AG04449 (cell line): Measurements from ENCODE around the gene GRID2.

Experiments used
- CTCF ChIA-PET: fragments of 350-600 bp; formaldehyde crosslinking; extraction: SDS; loops from one replicate; lab custom pipeline; 2021; ENCODE audit warnings: antibody characterized with exemption; lab: Yijun Ruan, JAX
- POLR2A ChIA-PET: fragments of 400-600, 350-600 bp; formaldehyde crosslinking; extraction: SDS; loops from one replicate; lab custom pipeline; 2020; ENCODE audit warnings: antibody characterized with exemption, inconsistent platforms; lab: Yijun Ruan, JAX
- DNase-seq: peaks from one replicate; pipeline ENCODE4 v3.0.0-alpha.2; 2010; ENCODE audit warnings: low read depth, low spot score
- H3K4me3 ChIP-seq: 2 replicates; pipeline ENCODE4 v1.5.1; 2011; ENCODE audit warnings: low read depth, mild to moderate bottlenecking, control low read depth, low read length
- TF ChIP-seq, protein P1 (sequence below): IDR thresholded peaks from one replicate; pipeline ENCODE4 v1.5.1; 2011; ENCODE audit warnings: mild to moderate bottlenecking, moderate library complexity, low read length, control low read depth, inconsistent platforms; ENCODE audit not compliant: insufficient read depth; ENCODE audit errors: missing control alignments

GRID2 gene

DNA sequence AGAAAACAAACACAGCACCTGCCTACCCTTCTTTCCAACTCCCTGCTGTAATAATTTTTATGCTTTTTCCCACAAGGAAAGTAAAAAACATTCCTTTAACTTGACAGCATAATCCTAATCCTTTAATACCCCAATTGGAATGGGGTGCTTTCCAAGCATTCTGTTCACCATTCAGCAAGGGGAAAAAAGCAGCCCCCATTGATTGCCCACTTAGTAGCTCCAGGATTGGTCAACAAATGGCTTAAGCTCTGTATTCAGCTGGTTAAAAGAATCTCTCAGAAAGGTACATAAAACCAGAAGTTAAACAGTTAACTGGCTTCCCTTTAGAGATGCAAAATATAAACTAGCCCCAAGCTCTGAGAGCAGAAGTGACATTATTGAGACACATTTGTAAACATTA is 1330.0 kb downstream of the GRID2 start:
- ChIA-PET POLR2A (no interaction called here), CTCF (no interaction called here)
- no peak for DNase-seq
- TF ChIP-seq, protein P1, sequence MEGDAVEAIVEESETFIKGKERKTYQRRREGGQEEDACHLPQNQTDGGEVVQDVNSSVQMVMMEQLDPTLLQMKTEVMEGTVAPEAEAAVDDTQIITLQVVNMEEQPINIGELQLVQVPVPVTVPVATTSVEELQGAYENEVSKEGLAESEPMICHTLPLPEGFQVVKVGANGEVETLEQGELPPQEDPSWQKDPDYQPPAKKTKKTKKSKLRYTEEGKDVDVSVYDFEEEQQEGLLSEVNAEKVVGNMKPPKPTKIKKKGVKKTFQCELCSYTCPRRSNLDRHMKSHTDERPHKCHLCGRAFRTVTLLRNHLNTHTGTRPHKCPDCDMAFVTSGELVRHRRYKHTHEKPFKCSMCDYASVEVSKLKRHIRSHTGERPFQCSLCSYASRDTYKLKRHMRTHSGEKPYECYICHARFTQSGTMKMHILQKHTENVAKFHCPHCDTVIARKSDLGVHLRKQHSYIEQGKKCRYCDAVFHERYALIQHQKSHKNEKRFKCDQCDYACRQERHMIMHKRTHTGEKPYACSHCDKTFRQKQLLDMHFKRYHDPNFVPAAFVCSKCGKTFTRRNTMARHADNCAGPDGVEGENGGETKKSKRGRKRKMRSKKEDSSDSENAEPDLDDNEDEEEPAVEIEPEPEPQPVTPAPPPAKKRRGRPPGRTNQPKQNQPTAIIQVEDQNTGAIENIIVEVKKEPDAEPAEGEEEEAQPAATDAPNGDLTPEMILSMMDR, result no peak
- no peak overlapping the region for H3K4me3 ChIP-seq

DNA sequence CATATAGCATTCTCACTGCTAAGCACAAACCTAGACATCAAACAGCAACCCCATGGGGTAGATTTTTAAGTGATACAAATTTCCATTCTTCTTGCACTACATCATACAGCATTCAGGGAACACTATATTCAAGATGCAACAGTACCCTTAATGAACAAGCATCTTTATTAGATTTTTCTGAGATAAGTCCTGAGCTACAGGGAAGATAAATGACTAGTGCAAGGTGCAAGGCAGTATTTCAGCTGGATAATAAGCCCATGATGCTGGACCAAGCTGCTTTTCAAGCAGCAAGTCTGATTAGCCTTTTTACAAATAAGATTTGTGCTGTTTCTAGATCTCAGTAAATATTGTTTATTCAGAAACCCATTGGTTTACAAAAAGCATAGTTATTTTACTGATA is 1332.2 kb downstream of the GRID2 start:
- POLR2A ChIA-PET, result no interaction called here
- no peak overlapping the region for H3K4me3 ChIP-seq
- TF ChIP-seq, protein P1, result no peak
- DNase-seq, result no peak
- CTCF ChIA-PET, result no interaction called here

DNA sequence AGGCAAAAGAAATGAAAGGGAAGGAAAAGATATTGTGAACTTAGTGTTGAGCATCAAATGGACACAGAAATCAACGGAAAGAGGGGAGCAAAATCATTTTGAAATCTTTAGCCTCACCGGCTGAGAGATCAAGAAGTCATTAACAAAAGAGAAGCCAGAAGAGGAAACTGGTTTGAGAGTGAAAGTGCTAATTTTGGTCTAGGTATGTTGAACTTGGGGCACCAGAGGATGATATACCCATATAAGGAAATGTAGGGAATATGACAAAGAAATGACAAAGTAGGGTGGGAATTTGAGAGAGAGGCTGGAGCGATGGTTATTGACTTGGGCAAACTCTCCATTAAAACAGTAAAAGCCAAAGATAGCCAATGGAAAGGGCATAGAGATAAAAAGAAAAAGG is 1341.4 kb downstream of the GRID2 start:
- POLR2A ChIA-PET, result no interaction called here
- TF ChIP-seq, protein P1, result no peak
- CTCF ChIA-PET, result no interaction called here
- no peak overlapping the region for H3K4me3 ChIP-seq
- DNase-seq, result no peak

DNA sequence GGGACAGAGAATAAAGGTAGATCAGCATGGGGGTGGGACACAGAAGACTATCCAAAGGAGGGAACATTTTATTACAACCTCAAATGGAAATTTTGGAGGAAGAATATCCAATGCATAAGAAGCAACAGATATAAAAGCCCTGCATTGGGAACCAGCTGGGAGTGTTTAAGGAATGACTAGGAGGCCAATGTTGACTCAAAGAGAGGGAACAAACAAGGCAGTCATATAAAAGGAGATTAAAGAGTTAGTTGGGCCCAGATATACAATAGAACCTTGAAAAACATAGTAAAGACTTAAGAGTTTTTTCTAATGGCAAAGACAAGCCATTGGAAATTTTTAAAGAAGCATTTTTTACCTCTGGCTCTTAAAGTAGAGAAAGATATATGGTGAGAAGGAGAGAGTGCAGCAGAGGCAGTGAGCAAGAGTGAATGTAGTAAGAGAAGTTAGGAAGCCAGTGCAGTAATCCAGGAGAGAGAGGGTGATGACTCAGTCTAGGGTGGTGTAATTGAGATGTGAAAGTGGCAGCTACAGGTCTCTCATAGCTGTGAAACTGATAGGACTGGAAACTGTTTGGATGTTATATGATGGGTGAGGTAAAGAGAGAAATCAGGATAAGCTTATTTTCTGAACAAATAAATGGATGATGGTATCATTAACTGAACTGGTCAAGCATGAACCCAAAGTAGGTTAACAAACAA is 1342.6 kb downstream of the GRID2 start:
- DNase-seq, result no peak
- CTCF ChIA-PET, result no interaction called here
- TF ChIP-seq, protein P1, result no peak
- H3K4me3 ChIP-seq, result no peak overlapping the region
- POLR2A ChIA-PET, result no interaction called here

DNA sequence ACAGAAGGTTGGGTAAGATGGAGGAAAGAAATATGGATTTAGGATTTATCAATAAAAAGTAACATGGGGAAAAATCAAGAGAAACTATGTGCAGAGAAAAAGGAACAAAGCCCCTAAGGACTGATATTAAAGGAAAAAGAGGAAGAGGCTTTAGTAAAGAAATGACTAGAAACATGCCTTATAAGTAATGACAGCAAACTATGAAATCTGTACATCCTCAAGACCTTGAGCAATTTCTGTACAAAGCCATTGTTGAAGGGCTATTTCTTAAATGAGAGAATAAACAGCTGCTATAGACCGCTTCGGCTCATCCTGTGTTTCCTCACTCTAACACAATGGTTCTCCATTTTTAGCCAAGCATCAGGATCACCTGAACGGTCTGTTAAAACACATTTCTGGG is 1344.5 kb downstream of the GRID2 start:
- H3K4me3 ChIP-seq, result no peak overlapping the region
- ChIA-PET POLR2A (no interaction called here), CTCF (no interaction called here)
- TF ChIP-seq, protein P1, result no peak
- no peak for DNase-seq

DNA sequence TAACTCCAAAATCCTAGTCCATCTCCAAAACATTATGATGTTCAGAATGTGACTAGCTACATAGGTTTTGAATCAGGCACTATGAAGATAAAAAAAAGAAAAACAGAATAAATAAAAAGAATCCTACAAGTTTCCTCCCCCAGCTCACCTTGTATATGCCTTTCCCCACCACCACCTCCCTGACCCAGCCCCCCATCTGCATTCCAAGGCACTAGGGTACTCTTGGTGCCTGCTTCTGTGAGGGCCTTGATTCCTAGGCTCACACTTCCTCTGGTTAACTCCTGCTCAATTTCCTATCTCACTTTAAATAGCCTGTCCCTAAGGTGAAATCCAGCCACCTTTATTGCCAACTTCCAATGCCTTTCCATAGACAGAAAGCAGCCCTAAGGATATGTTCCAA is 1346.1 kb downstream of the GRID2 start:
- ChIA-PET CTCF (no interaction called here), POLR2A (no interaction called here)
- DNase-seq, result no peak
- no peak overlapping the region for H3K4me3 ChIP-seq
- TF ChIP-seq, protein P1, result no peak
